NCI-H82 treated with DMSO at 0.1 percent for 48 hours (cell line): ENCODE results near the gene PAWR.
"Not testable (repeated sequence)": the region's sequence is repeated elsewhere in the genome, so short reads cannot be mapped to it uniquely, and the experiment has no call there.

Experiments used
- DNase-seq: peaks from one replicate; lab custom pipeline; 2025; ENCODE audit not compliant: unreplicated experiment; lab: John Stamatoyannopoulos, UW

The PAWR gene

GRCh38 chr12:79596719-79597350, 93.9 kb downstream of the PAWR start:
- no peak for DNase-seq

GRCh38 chr12:79595273-79595672, 95.5 kb downstream of the PAWR start:
- no peak for DNase-seq

- DNase-seq, result no peak
These were observed 97.9 kb downstream of the PAWR start for GRCh38 chr12:79592865-79593264.

- no peak for DNase-seq
These were observed 98.8 kb downstream of the PAWR start for GRCh38 chr12:79591988-79592387.

GRCh38 chr12:79590751-79591150, 100.0 kb downstream of the PAWR start:
- DNase-seq, result no peak

- DNase-seq, result no peak
These were observed 103.4 kb downstream of the PAWR start for GRCh38 chr12:79587368-79587767.

GRCh38 chr12:79585147-79585546, 105.6 kb downstream of the PAWR start:
- DNase-seq, result no peak

- DNase-seq, result no peak
These were observed 116.9 kb downstream of the PAWR start for GRCh38 chr12:79573820-79574219.

GRCh38 chr12:79569679-79570078, 121.1 kb downstream of the PAWR start:
- DNase-seq, result no peak

GRCh38 chr12:79567175-79567563, 123.6 kb downstream of the PAWR start:
- no peak for DNase-seq

- no peak for DNase-seq
These were observed 124.2 kb downstream of the PAWR start for GRCh38 chr12:79566452-79567174.

GRCh38 chr12:79564727-79565350, 125.9 kb downstream of the PAWR start:
- not testable (repeated sequence) for DNase-seq

- DNase-seq, result no peak
These were observed 127.6 kb downstream of the PAWR start for GRCh38 chr12:79563021-79563740.

GRCh38 chr12:79561401-79562132, 129.2 kb downstream of the PAWR start:
- DNase-seq, result no peak

- DNase-seq, result no peak
These were observed 130.4 kb downstream of the PAWR start for GRCh38 chr12:79560225-79560889.

- DNase-seq, result no peak
These were observed 131.2 kb downstream of the PAWR start for GRCh38 chr12:79559591-79559990.

- no peak for DNase-seq
These were observed 131.8 kb downstream of the PAWR start for GRCh38 chr12:79558924-79559469.

- no peak for DNase-seq
These were observed 133.0 kb downstream of the PAWR start for GRCh38 chr12:79557690-79558315.

GRCh38 chr12:79555028-79555925, 135.5 kb downstream of the PAWR start:
- no peak for DNase-seq
